Calu3 (cell line): ENCODE measurements around the gene OSBP2. TPM values are rescaled to one million over a fixed set of nuclear protein-coding genes. Genes with fewer than 3 reads are reported as not detected.

Source experiments
- BruUV-seq: library from RNA; stranded (reverse); fragments of 400-500 nt; replicated peaks from 2 replicates; lab custom pipeline; 2021; lab: Mats Ljungman, UMichigan
- CTCF ChIA-PET: fragments of 300-600 bp; sonication (Branson Sonifier 250); formaldehyde crosslinking; loops from one replicate; lab custom pipeline; 2022; ENCODE audit warnings: antibody characterized with exemption; lab: Charles Lee
- DNase-seq: peaks from one replicate; pipeline ENCODE4 v3.0.0; 2022
- H3K27ac Mint-ChIP-seq: one replicate; pipeline ENCODE4 v1.8.0; 2022; ENCODE audit warnings: mixed read lengths; ENCODE audit not compliant: unreplicated experiment
- H3K27me3 Mint-ChIP-seq: one replicate; pipeline ENCODE4 v1.8.0; 2022; ENCODE audit warnings: mixed read lengths; ENCODE audit not compliant: unreplicated experiment
- H3K36me3 Mint-ChIP-seq: one replicate; pipeline ENCODE4 v1.8.0; 2022; ENCODE audit warnings: mild to moderate bottlenecking, moderate library complexity, mixed read lengths; ENCODE audit not compliant: insufficient read depth, unreplicated experiment
- H3K4me1 Mint-ChIP-seq: one replicate; pipeline ENCODE4 v1.8.0; 2022; ENCODE audit warnings: mild to moderate bottlenecking, low read depth, mixed read lengths; ENCODE audit not compliant: unreplicated experiment
- H3K4me3 Mint-ChIP-seq: one replicate; pipeline ENCODE4 v1.8.0; 2022; ENCODE audit warnings: mild to moderate bottlenecking, low read depth, moderate library complexity, mixed read lengths; ENCODE audit not compliant: unreplicated experiment
- H3K9me3 Mint-ChIP-seq: one replicate; pipeline ENCODE4 v1.8.0; 2022; ENCODE audit warnings: low read depth, mixed read lengths; ENCODE audit not compliant: unreplicated experiment
- intact Hi-C: fragments of 100-400 bp; cut with micrococcal nuclease; formaldehyde crosslinking; loops from one replicate; pipeline ENCODE4 v1.10.0; 2022; ENCODE audit not compliant: unreplicated experiment
- total RNA-seq: library from RNA; stranded (reverse); gene quantifications from 2 replicates; pipeline ENCODE4 v1.2.3, GENCODE V29; 2022
- TF ChIP-seq, protein P1 (sequence below): fragments of 200-600 bp; IDR thresholded peaks from one replicate; pipeline ENCODE4 v1.8.0; 2022; ENCODE audit warnings: antibody characterized with exemption; ENCODE audit not compliant: unreplicated experiment

The OSBP2 gene
- total RNA-seq, 1 experiment from 2014 or later: 5.2 TPM

GRCh38 chr22:30720263-30720837 is 25.7 kb downstream of the OSBP2 start:
- intact Hi-C loops: no loop called here
- peaks cover 12% of the 10 kb centered on the region for H3K4me1 Mint-ChIP-seq

DNA sequence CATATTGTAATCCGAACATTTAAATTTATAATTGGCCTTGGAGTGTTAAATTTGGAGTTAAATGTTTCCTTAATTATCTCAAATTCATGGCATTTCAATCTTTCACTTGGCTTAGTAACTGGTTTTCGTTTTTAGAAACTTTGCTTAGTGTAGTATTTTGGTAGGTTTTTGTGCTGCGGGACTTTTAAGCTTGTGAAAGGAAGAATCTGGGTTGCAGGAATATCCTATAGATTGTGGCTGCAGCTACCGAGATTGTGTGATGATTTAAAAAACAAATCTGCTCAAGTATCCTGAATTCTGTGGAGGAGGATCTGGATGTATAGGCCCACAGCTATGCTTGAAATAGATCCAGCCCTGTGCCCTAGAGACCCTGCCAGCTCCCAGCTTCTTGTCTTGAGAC is 27.1 kb downstream of the OSBP2 start:
- Mint-ChIP-seq H3K27ac (no peak overlapping the region), H3K36me3 (no peaks in the 10 kb centered on the region), H3K9me3 (no peaks in the 10 kb centered on the region), H3K27me3 (no peaks in the 10 kb centered on the region), H3K4me3 (no peak overlapping the region), H3K4me1 (peaks cover 12% of the 10 kb centered on the region)
- DNase-seq: no peak
- no TSS peak for BruUV-seq
- intact Hi-C loops: no loop called here
- TF ChIP-seq, protein P1, sequence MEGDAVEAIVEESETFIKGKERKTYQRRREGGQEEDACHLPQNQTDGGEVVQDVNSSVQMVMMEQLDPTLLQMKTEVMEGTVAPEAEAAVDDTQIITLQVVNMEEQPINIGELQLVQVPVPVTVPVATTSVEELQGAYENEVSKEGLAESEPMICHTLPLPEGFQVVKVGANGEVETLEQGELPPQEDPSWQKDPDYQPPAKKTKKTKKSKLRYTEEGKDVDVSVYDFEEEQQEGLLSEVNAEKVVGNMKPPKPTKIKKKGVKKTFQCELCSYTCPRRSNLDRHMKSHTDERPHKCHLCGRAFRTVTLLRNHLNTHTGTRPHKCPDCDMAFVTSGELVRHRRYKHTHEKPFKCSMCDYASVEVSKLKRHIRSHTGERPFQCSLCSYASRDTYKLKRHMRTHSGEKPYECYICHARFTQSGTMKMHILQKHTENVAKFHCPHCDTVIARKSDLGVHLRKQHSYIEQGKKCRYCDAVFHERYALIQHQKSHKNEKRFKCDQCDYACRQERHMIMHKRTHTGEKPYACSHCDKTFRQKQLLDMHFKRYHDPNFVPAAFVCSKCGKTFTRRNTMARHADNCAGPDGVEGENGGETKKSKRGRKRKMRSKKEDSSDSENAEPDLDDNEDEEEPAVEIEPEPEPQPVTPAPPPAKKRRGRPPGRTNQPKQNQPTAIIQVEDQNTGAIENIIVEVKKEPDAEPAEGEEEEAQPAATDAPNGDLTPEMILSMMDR: no peak
- CTCF ChIA-PET: no interaction called here

More at GRCh38 chr22:30720263-30720837, 25.7 kb downstream of the OSBP2 start:
- Mint-ChIP-seq H3K4me3 (no peak overlapping the region), H3K27me3 (no peaks in the 10 kb centered on the region), H3K27ac (no peak overlapping the region), H3K36me3 (no peaks in the 10 kb centered on the region), H3K9me3 (no peaks in the 10 kb centered on the region)
- CTCF ChIA-PET: interaction anchor here (0.8 kb wide), 1 partner anchor 71 kb away, joined by 5 read pairs; no protein-coding TSS in a partner anchor
- TF ChIP-seq, protein P1: no peak
- no peak for DNase-seq
- BruUV-seq: no TSS peak

DNA sequence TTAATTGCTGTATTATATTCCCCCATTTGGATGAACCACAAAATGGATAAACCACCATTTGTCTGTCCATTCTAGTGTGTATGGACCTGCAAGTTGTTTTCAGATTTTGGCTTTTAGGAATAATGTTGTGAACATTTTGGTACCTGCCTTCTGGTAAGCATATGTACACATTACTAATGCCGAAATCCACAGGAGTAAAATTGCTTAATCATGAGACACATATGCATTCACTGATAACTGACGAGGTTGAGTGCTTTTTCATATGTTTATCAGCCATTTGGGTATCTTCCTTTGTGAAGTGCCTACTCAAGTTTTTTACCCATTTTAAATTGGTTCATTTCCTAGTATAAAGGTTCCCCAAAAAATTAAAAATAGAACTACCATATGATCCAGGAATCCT is 34.2 kb downstream of the OSBP2 start:
- no peak for DNase-seq
- Mint-ChIP-seq H3K9me3 (no peaks in the 10 kb centered on the region), H3K27ac (no peak overlapping the region), H3K4me3 (no peak overlapping the region), H3K27me3 (no peaks in the 10 kb centered on the region), H3K36me3 (no peaks in the 10 kb centered on the region), H3K4me1 (no peaks in the 10 kb centered on the region)
- CTCF ChIA-PET: no interaction called here
- TF ChIP-seq, protein P1: no peak
- BruUV-seq: no TSS peak
- intact Hi-C loops: no loop called here

DNA sequence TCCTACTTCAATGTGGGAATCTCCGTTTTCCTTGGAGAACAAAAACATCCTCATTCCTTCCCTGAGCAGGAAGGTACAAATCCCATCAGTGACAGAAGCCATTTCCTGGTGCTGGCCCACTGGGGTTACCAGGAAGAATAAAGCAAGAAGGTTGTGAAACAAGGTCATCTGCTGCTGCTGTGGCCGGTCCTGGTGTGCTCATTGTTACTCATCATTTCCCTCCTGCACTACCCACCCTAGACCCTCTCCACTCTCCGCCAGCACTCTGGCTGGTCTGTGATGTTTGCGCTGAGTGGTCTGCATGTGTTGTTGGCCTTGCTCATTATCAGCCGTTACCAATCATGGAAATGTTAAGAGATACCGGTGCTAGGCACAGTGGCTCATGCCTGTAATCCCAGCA is 37.0 kb downstream of the OSBP2 start:
- intact Hi-C loops: no loop called here
- no TSS peak for BruUV-seq
- no peak for DNase-seq
- Mint-ChIP-seq H3K9me3 (no peaks in the 10 kb centered on the region), H3K4me3 (no peak overlapping the region), H3K4me1 (no peaks in the 10 kb centered on the region), H3K27ac (no peak overlapping the region), H3K27me3 (no peaks in the 10 kb centered on the region), H3K36me3 (no peaks in the 10 kb centered on the region)
- TF ChIP-seq, protein P1: no peak
- CTCF ChIA-PET: no interaction called here
